GM03348 (cell line): ENCODE data around the gene PALLD.
A peak's percentile ranks its signal among the peaks of the same experiment; 100 is the strongest.

ENCODE experiments used
- DNase-seq: peaks from one replicate; pipeline ENCODE4 v3.0.0; 2012; ENCODE audit warnings: low spot score

The PALLD gene

GRCh38 chr4:168647646-168648375 lies 151.0 kb downstream of the PALLD start:
- DNase-seq, result no peak

GRCh38 chr4:168648494-168648893 lies 151.6 kb downstream of the PALLD start:
- no peak for DNase-seq

DNA sequence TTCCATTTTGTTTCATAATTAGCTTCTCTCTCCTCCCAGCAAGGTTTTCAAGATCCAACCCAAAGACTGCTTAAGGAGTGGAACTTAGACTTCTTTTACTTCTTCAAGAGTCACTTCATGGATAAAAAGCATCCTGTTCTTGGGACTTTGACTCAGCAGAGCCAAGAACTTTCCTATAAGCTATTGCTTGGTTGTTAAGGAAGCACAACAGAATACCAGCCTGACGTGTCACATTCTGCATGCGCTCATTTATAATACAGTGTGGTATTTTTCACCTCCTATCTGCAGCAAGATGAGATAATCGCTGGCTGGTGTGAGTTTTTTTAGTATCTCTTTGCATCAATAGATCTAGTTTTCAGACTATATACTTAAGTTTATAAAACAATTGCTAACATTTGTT lies 152.1 kb downstream of the PALLD start:
- DNase-seq, result no peak

GRCh38 chr4:168651374-168651773 lies 154.5 kb downstream of the PALLD start:
- no peak for DNase-seq

- DNase-seq, result no peak
These were observed 155.0 kb downstream of the PALLD start for GRCh38 chr4:168651864-168652263.

GRCh38 chr4:168652755-168653154 lies 155.9 kb downstream of the PALLD start:
- no peak for DNase-seq

- DNase-seq, result no peak
These were observed 157.4 kb downstream of the PALLD start for GRCh38 chr4:168654104-168654847.

DNA sequence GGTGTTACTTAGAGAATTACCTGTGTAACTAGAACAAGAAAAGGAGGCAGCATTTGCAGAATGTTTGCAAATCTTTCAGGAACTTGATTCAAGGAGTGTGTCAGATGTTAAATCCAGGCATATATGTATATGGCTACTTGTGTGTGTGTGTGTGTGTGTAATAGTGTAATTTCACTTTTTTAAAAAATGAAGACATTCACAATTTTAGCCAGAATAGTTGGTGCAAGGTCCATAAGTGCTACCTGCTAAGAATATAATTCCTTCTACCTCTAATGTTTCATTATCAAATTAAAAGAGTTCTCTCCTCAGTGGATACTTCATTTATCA lies 158.0 kb downstream of the PALLD start:
- no peak for DNase-seq

DNA sequence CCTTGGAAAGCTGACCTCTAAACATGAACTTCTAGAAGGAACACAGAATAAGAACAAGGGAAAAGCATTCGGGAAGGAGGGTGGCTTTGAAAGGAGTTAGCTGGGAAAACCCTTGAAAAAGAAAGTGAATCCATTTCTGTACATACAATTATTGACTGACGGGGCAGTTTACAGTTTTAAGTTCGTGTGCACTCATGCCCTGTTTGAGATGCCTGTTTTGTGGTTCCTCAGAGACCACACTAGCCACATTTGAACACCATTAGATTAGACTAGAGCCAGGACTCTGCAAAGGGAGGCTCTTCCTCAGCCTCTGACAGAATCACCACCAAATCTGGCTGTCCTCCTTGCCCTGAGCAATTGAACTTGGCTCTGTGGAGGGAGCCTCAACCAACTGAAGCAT lies 158.3 kb downstream of the PALLD start:
- DNase-seq, result no peak

DNA sequence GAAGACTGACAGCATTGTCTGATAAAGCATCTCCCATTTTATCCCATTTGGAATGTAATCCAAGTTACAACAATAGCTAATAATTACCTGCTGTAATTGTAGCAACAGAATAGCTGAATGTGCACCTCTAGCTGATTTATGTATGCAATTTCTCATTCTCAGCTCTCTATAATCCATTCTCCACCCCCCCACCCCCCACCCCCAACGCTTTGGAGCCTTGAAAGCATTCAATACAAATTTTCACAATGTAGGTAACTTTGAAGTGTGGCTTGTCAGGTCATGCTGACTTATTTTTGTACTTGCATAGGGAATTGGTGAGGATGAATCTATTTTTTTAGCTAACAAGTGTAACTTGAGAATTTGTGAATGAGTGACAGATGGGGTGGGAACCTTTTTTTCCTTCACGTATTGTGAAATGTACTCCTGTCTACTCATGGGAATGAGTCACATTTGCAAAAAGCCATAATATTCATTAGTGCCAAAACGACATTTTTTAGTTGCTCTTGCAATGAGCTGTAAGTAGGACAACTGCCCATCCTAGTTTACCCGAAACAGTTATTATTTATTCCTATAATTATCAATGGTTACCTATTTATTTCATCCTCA lies 159.3 kb downstream of the PALLD start:
- peak; percentile 83 for DNase-seq

GRCh38 chr4:168656946-168657473 lies 160.2 kb downstream of the PALLD start:
- no peak for DNase-seq

GRCh38 chr4:168658751-168659150 lies 161.9 kb downstream of the PALLD start:
- no peak for DNase-seq

DNA sequence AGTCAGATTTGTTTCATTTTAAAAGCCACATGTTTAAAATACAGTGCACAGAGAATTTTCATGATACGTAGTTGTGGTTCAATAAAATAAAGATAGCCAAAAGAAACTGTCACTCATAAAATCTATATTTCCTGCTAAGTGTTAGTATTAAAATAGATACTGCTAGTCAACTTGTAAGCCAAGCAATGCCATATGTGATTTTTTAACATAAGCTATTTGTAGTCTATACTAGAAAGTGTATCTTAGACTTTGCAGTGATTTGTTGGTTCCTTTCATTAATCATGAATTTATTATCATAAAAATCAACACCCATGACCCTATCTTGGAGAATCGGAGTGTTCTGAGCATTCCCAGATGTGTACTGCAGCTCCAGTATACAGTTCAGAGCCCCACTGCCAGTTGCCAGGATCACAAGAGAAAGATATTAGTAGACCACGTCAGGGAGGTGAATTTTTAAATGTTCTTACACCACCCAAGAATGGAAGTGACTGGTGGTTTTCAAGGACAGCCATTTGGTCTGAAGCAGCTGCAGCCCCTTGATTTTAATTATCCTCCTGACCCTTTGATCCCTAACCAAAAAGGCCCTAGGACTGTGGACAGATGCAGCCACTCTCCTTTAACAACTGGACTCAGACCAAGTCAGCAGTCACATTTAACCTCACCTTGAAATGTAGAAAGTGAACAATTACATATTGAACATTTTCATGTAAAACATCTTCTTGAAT lies 163.1 kb downstream of the PALLD start:
- DNase-seq, result no peak

- no peak for DNase-seq
These were observed 165.6 kb downstream of the PALLD start for GRCh38 chr4:168662297-168662984.

- DNase-seq, result no peak
These were observed 167.5 kb downstream of the PALLD start for GRCh38 chr4:168664242-168664891.

GRCh38 chr4:168666531-168666930 lies 169.7 kb downstream of the PALLD start:
- peak; percentile 35 for DNase-seq

GRCh38 chr4:168667376-168667775 lies 170.5 kb downstream of the PALLD start:
- DNase-seq, result no peak

DNA sequence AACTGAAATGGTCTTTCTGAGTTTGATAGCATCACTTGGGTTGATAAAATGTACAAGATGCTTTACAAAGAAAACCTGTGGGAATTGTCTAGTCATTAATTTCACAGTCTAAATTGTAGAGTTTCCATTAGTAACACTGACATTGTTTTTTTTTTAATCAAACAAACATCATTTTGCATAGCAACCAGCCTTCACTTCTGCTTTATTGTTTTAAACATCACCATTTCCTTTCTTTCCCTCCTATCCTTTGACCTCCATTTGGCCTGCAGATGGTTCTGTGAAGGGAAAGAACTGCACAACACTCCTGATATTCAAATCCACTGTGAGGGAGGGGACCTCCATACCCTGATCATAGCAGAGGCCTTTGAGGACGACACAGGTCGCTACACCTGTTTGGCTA lies 171.1 kb downstream of the PALLD start:
- DNase-seq, result no peak

DNA sequence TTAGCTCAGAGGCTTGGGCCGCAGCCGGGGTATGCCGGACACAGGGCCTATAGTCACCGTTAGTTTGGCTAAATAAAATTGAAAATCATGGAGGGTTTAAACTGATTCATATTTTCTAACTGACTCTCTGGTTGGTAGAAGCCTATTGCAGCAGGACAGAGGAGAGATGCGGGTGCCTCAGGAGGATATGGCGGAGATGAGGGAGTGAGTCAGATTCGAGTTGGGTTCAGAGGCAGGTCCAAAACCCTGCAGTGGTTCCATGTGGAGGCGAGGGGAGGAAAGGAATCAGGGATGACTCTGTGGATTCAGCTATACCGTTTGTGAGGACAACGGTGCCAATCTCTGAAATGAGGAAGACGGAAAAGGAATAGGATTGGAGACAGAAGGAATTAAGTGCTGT lies 176.6 kb downstream of the PALLD start:
- no peak for DNase-seq

GRCh38 chr4:168674077-168674747 lies 177.4 kb downstream of the PALLD start:
- no peak for DNase-seq

DNA sequence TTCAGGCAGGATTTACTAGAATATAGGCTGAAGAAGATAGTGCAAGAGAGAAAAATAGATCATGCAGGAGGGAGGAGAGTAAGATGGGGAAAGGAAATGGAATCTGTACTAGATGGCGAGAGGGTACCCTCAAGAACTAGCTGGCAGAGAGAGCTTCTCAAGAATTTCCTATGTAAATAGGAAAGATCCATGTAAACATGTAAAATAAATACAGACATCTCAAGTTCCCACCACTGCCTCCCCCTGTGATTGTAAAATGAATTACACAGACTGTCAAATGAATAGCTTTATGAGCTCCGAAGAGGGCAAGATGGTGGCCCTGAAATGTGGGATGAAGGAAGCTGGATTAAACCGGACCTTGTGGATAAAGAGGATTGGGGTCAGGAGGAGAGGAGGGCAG lies 178.0 kb downstream of the PALLD start:
- DNase-seq, result no peak
